GM12873 (cell line): ENCODE measurements around the gene MICB.

Experiments
- CTCF ChIP-seq: IDR thresholded peaks from 2 replicates; pipeline ENCODE4 v1.5.1; 2012; ENCODE audit warnings: low read depth, mild to moderate bottlenecking, moderate library complexity, low read length, control low read depth; ENCODE audit not compliant: insufficient read depth; ENCODE audit errors: missing control alignments

Gene MICB

DNA sequence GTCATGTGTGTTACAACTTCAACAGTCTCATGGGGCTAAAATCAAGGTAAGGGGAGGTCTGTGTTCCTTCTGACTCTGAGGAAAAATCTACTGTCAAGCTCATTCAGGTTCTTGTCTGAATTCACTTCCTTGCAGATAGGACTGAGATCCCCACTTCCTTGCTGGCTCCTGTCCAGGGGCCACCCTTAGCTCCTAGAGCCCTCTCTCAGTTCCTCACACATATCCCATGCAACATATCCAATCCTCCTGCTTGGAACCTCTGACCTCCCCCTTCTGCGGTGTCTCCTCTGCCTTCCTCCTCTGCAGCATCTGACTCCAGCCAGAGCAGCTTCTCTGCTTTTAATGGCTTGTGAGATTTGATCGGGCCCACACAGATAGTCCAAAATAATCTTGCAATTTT, 27.1 kb upstream of the MICB start:
- TF ChIP-seq CTCF: no peak

GRCh38 chr6:31471711-31472110, 26.2 kb upstream of the MICB start:
- TF ChIP-seq CTCF: no peak

DNA sequence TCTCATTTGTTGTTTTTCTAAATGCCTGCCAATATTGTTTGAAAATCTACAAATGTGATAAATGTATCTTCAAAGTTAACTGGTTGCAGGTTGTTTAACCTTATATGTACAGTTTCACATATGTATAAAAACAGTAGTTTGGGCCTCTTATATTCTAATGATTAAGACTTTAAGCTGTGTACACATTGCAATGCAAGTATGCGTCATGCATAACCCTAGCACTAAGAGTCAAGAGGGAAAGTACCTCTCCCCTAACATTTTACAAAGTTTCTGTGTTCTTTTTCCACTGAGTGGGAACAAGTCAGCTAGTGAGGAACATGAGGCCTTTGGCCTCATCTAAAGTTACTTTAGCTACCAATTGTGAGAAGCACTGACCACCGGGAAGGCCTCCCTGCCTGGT, 25.7 kb upstream of the MICB start:
- TF ChIP-seq CTCF: no peak

GRCh38 chr6:31473244-31473643, 24.7 kb upstream of the MICB start:
- TF ChIP-seq CTCF: no peak

DNA sequence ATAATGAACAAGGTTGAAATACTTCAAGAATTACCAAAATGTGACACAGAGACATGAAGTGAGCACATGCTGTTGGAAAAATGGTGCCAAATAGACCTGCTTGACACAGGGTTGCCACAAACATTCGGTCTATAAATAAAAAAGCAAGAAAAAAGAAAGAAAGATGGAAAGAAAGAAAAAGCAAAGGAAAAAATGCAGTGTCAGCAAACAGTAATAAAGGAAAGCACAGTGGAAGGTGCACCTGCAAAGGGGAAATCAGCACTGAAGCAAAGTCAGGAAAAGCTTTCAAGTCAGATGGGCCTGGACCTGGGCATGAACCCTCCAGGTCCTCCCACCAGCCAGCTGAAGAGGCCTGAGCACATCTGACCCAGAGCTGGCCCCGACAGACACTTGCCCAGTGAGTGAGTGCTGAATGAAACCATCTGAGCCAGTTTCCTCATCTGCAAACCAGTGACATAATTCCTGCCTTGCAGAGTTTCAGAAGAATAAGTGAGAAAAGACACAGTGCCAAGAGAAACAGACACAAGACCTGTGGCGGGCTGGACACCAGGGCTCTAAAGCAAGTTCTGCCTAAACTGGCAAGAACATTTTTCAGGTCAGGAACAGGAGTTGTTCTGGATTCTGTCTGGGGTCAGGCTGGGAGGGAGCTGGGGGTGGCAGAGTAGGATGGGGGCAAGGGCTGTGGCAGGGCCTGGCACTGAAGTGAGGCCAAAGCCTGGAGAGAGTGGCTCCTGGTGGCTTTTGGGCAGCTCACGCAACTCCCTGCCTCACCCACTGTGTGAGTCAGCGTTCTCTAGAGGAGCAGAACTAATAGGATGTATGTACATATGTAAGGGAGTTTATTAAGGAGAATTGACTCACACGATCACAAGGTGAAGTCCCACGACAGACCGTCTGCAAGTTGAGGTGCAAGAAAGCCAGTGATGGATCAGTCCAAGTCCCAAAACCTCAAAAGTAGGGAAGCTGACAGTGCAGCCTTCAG, 23.9 kb upstream of the MICB start:
- TF ChIP-seq CTCF: no peak

DNA sequence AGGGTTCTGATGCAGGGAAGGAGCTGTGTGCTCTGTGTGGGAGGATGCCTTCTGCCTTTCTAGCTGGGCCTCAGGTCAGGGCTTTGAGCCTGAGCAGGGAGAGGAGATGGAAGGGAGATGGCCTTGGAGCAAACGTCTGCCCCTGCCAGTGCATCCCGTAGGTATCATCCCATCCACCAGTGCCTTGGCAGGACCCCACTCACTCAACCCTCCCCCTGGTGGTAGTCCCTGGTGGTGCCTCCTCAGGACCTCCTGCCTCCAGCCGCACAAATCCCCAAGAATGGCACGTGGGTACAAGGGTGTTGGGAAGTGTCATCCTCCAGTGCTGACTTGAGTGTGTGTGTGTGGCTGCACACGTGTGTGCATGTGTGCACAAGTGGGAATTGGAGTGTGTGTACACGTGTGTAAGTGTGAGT, 23.1 kb upstream of the MICB start:
- peak; percentile 75 for TF ChIP-seq CTCF

GRCh38 chr6:31476515-31477139, 21.3 kb upstream of the MICB start:
- TF ChIP-seq CTCF: peak; percentile 36
